Medulla oblongata (tissue), 1 donor: ENCODE data around the gene HMBS.
"Not testable (repeated sequence)": the region's sequence is repeated elsewhere in the genome, so short reads cannot be mapped to it uniquely, and the experiment has no call there.

Experiments
- DNase-seq: peaks from one replicate; pipeline ENCODE4 v3.0.0-alpha.2; 2015; ENCODE audit errors: extremely low spot score

Gene HMBS

GRCh38 chr11:119118227-119118626 is 33.5 kb downstream of the HMBS start:
- DNase-seq, result no peak

GRCh38 chr11:119118946-119119345 is 34.3 kb downstream of the HMBS start:
- no peak for DNase-seq

GRCh38 chr11:119120639-119121007 is 35.9 kb downstream of the HMBS start:
- peak; percentile 44 for DNase-seq

- peak; percentile 99 for DNase-seq
These were observed 36.5 kb downstream of the HMBS start, which contains the start of gene HINFP for GRCh38 chr11:119121008-119121810. TSS of gene HINFP (plus strand) at chr11:119121580. CDS start at chr11:119126945, 5,365 bp downstream.

GRCh38 chr11:119121811-119122124 is 37.1 kb downstream of the HMBS start:
- no peak for DNase-seq

- DNase-seq, result no peak
These were observed 41.1 kb downstream of the HMBS start for GRCh38 chr11:119125821-119126220.

GRCh38 chr11:119126675-119127268 is 42.1 kb downstream of the HMBS start:
- DNase-seq, result no peak

- DNase-seq, result no peak
These were observed 46.0 kb downstream of the HMBS start for GRCh38 chr11:119130662-119131061.

- no peak for DNase-seq
These were observed 49.8 kb downstream of the HMBS start for GRCh38 chr11:119134389-119134978.

- DNase-seq, result not testable (repeated sequence)
These were observed 54.6 kb downstream of the HMBS start for GRCh38 chr11:119139276-119139675.
